GM12801 (cell line): ENCODE data around the gene CEMP1.

ENCODE experiments used
- CTCF ChIP-seq: IDR thresholded peaks from one replicate; pipeline ENCODE4 v1.5.1; 2011; ENCODE audit warnings: control low read depth; ENCODE audit not compliant: insufficient read length; ENCODE audit errors: extremely low read depth

The CEMP1 gene

GRCh38 chr16:2526135-2526534, 5.1 kb downstream of the CEMP1 start:
- no peak for TF ChIP-seq CTCF

- TF ChIP-seq CTCF: no peak
Measured at GRCh38 chr16:2524339-2524938, 6.8 kb downstream of the CEMP1 start.

GRCh38 chr16:2523801-2524231, 7.4 kb downstream of the CEMP1 start:
- TF ChIP-seq CTCF: no peak

- no peak for TF ChIP-seq CTCF
Measured at GRCh38 chr16:2520784-2521531, 10.2 kb downstream of the CEMP1 start.

- no peak for TF ChIP-seq CTCF
Measured at GRCh38 chr16:2520097-2520783, 11.0 kb downstream of the CEMP1 start, which contains the start of gene AMDHD2. Gene AMDHD2 (plus strand): TSS chr16:2520371. CDS start chr16:2520459, 88 bp downstream.

- TF ChIP-seq CTCF: no peak
Measured at GRCh38 chr16:2519711-2520080, 11.5 kb downstream of the CEMP1 start.
